Measurements from ENCODE around the gene TOB1. TPM values are rescaled to one million over a fixed set of nuclear protein-coding genes. Genes with fewer than 3 reads are reported as not detected.
"Not testable (repeated sequence)": the region's sequence is repeated elsewhere in the genome, so short reads cannot be mapped to it uniquely, and the experiment has no call there.

Gene TOB1
- total RNA-seq, 8 experiments from 2014 or later: 11.9 to 69.3 (median 26.0) TPM

- H3K4me1 ChIP-seq (replicated peaks in 1 of 2): peaks cover 23 to 59% of the 10 kb centered on the region in 2 donors
- H3K27ac ChIP-seq: no peak overlapping the region
- H3K4me3 ChIP-seq: no peak overlapping the region
- ATAC-seq (replicated peaks in 6 of 8): peak in 7 of 8 experiments; percentile 26 to 85 (median 63)
- 40 to 80% (median 47%) methylated on average over 1 to 10 of the region's 16 CpGs; no CpG with 5 or more reads in 5 of the 10 experiments for whole genome bisulfite sequencing, 10 experiments
- in situ Hi-C loops (cut with MboI; ENCODE audit: low pct_unique_long_range_greater_than_20kb in 2 of 9, low sequenced_read_pairs in 9 of 9, unreplicated experiment in 9 of 9): no loop called here
These were observed 38.6 kb upstream of the TOB1 start for GRCh38 chr17:50904518-50905459.

- Histone ChIP-seq H3K4me3 (no peak overlapping the region), H3K27ac (no peak overlapping the region), H3K4me1 (replicated peaks in 1 of 2) (peaks cover 23 to 57% of the 10 kb centered on the region in 2 donors)
- ATAC-seq (replicated peaks in 6 of 8): peak in 5 of 8 experiments; percentile 10 to 73 (median 44)
- in situ Hi-C loops (cut with MboI; ENCODE audit: low pct_unique_long_range_greater_than_20kb in 2 of 9, low sequenced_read_pairs in 9 of 9, unreplicated experiment in 9 of 9): no loop called here
- WGBS, 10 experiments: 48 to 95% (median 85%) methylated on average over 3 to 10 of the region's 10 CpGs
These were observed 37.7 kb upstream of the TOB1 start for GRCh38 chr17:50903604-50904517.

GRCh38 chr17:50902372-50903353 is 36.5 kb upstream of the TOB1 start:
- ATAC-seq (replicated peaks in 6 of 8): peak in 4 of 8 experiments; percentile 10 to 35 (median 27)
- in situ Hi-C loops (cut with MboI; ENCODE audit: low pct_unique_long_range_greater_than_20kb in 2 of 9, low sequenced_read_pairs in 9 of 9, unreplicated experiment in 9 of 9): no loop called here
- peak overlapping the region in 1 of 2 donors; percentile 20 for H3K27ac ChIP-seq
- H3K4me3 ChIP-seq: no peak overlapping the region
- WGBS, 10 experiments: 31 to 100% (median 78%) methylated on average over 1 to 9 of the region's 9 CpGs; no CpG with 5 or more reads in 2 of the 10 experiments
- H3K4me1 ChIP-seq (replicated peaks in 1 of 2): peaks cover 23 to 57% of the 10 kb centered on the region in 2 donors

- Histone ChIP-seq H3K27ac (peak overlapping the region; percentile 15 to 66), H3K4me3 (no peak overlapping the region), H3K4me1 (replicated peaks in 1 of 2) (peaks cover 23 to 45% of the 10 kb centered on the region in 2 donors)
- ATAC-seq (replicated peaks in 6 of 8): peak in 1 of 8 experiments; percentile 6
- in situ Hi-C loops (cut with MboI; ENCODE audit: low pct_unique_long_range_greater_than_20kb in 2 of 9, low sequenced_read_pairs in 9 of 9, unreplicated experiment in 9 of 9): no loop called here
- WGBS, 10 experiments: 67 to 100% (median 90%) methylated on average over 1 to 3 of the region's 7 CpGs; no CpG with 5 or more reads in 7 of the 10 experiments
These were observed 34.3 kb upstream of the TOB1 start for GRCh38 chr17:50900383-50900892.

GRCh38 chr17:50899559-50900319 is 33.6 kb upstream of the TOB1 start:
- peaks cover 16 to 38% of the 10 kb centered on the region in 2 donors for H3K4me1 ChIP-seq (replicated peaks in 1 of 2)
- no peak overlapping the region for H3K4me3 ChIP-seq
- WGBS, 10 experiments: 48 to 90% (median 69%) methylated on average over 1 to 13 of the region's 17 CpGs; no CpG with 5 or more reads in 1 of the 10 experiments
- peak in 5 of 8 experiments; percentile 6 to 48 (median 21) for ATAC-seq (replicated peaks in 6 of 8)
- in situ Hi-C loops (cut with MboI; ENCODE audit: low pct_unique_long_range_greater_than_20kb in 2 of 9, low sequenced_read_pairs in 9 of 9, unreplicated experiment in 9 of 9): no loop called here
- H3K27ac ChIP-seq: peak overlapping the region; percentile 15 to 66

GRCh38 chr17:50899005-50899460 is 32.9 kb upstream of the TOB1 start:
- Histone ChIP-seq H3K27ac (no peak overlapping the region), H3K4me3 (no peak overlapping the region), H3K4me1 (replicated peaks in 1 of 2) (peaks cover 9 to 31% of the 10 kb centered on the region in 2 donors)
- ATAC-seq (replicated peaks in 6 of 8): no peak
- in situ Hi-C loops (cut with MboI; ENCODE audit: low pct_unique_long_range_greater_than_20kb in 2 of 9, low sequenced_read_pairs in 9 of 9, unreplicated experiment in 9 of 9): no loop called here
- WGBS, 10 experiments: 40 to 100% (median 100%) methylated on average over 1 to 5 of the region's 6 CpGs; no CpG with 5 or more reads in 3 of the 10 experiments

GRCh38 chr17:50898369-50899004 is 32.3 kb upstream of the TOB1 start:
- WGBS, 10 experiments: 71 to 100% (median 92%) methylated on average over 1 to 4 of the region's 4 CpGs; no CpG with 5 or more reads in 2 of the 10 experiments
- Histone ChIP-seq H3K27ac (no peak overlapping the region), H3K4me1 (replicated peaks in 1 of 2) (peaks cover 8 to 30% of the 10 kb centered on the region in 2 donors), H3K4me3 (no peak overlapping the region)
- ATAC-seq (replicated peaks in 6 of 8): no peak
- in situ Hi-C loops (cut with MboI; ENCODE audit: low pct_unique_long_range_greater_than_20kb in 2 of 9, low sequenced_read_pairs in 9 of 9, unreplicated experiment in 9 of 9): no loop called here

- ATAC-seq (replicated peaks in 6 of 8); in situ Hi-C loops (cut with MboI; ENCODE audit: low pct_unique_long_range_greater_than_20kb in 2 of 9, low sequenced_read_pairs in 9 of 9, unreplicated experiment in 9 of 9): not testable (repeated sequence)
These were observed 28.4 kb upstream of the TOB1 start for GRCh38 chr17:50894513-50894912.

GRCh38 chr17:50893183-50893993 is 27.2 kb upstream of the TOB1 start:
- H3K27ac ChIP-seq: peak overlapping the region; percentile 77 to 83
- ATAC-seq (replicated peaks in 6 of 8): peak; percentile 57 to 95 (median 94)
- in situ Hi-C loops (cut with MboI; ENCODE audit: low pct_unique_long_range_greater_than_20kb in 2 of 9, low sequenced_read_pairs in 9 of 9, unreplicated experiment in 9 of 9): no loop called here
- H3K4me3 ChIP-seq: no peak overlapping the region
- 10 to 78% (median 27%) methylated on average over 1 to 24 of the region's 28 CpGs; no CpG with 5 or more reads in 1 of the 10 experiments for WGBS, 10 experiments
- H3K4me1 ChIP-seq (replicated peaks in 1 of 2): peaks cover 14 to 19% of the 10 kb centered on the region in 2 donors

More at GRCh38 chr17:50894513-50894912, 28.4 kb upstream of the TOB1 start:
- not testable (repeated sequence) for H3K4me3 ChIP-seq, H3K27ac ChIP-seq
- H3K4me1 ChIP-seq (replicated peaks in 1 of 2): peaks cover 14 to 20% of the 10 kb centered on the region in 2 donors
- 54 to 100% (median 100%) methylated on average over 1 to 4 of the region's 4 CpGs; no CpG with 5 or more reads in 3 of the 10 experiments for WGBS, 10 experiments

All from motor neuron (in vitro differentiated cells).